NT2/D1 (cell line): ENCODE measurements around the gene YJEFN3.

Experiments used
- DNase-seq: peaks from one replicate; pipeline ENCODE4 v3.0.0-alpha.2; 2011; ENCODE audit warnings: low read depth, low spot score
- H3K27me3 ChIP-seq: 2 replicates; pipeline ENCODE4 v1.6.0; 2011; ENCODE audit warnings: mild to moderate bottlenecking; ENCODE audit not compliant: insufficient read length, insufficient read depth
- H3K36me3 ChIP-seq: 2 replicates; pipeline ENCODE4 v1.6.1; 2011; ENCODE audit warnings: mild to moderate bottlenecking, low read length, mixed read lengths; ENCODE audit not compliant: insufficient read depth, insufficient read length
- H3K4me1 ChIP-seq: 2 replicates; pipeline ENCODE4 v1.5.1; 2011; ENCODE audit not compliant: insufficient read depth, insufficient read length
- H3K4me3 ChIP-seq: 2 replicates; pipeline ENCODE4 v1.5.1; 2011; ENCODE audit warnings: low read depth; ENCODE audit not compliant: insufficient read length
- H3K9ac ChIP-seq: 2 replicates; pipeline ENCODE4 v1.6.0; 2011; ENCODE audit warnings: low read depth; ENCODE audit not compliant: insufficient read length
- H3K9me3 ChIP-seq: 2 replicates; pipeline ENCODE4 v1.5.1; 2011; ENCODE audit warnings: mild to moderate bottlenecking, low read length; ENCODE audit not compliant: insufficient read depth
- SUZ12 ChIP-seq: IDR thresholded peaks from 2 replicates; pipeline ENCODE4 v1.6.1; 2011; ENCODE audit not compliant: insufficient read length, insufficient read depth; ENCODE audit errors: extremely low read depth
- YY1 ChIP-seq: IDR thresholded peaks from 2 replicates; pipeline ENCODE4 v1.6.1; 2011; ENCODE audit not compliant: insufficient read length, insufficient read depth
- ZNF274 ChIP-seq: IDR thresholded peaks from 2 replicates; pipeline ENCODE4 v1.6.1; 2011; ENCODE audit warnings: mild to moderate bottlenecking, low read depth, low read length

Gene YJEFN3

GRCh38 chr19:19531951-19532805 lies 3.5 kb downstream of the YJEFN3 start:
- Histone ChIP-seq H3K9ac (peak overlapping the region; percentile 63), H3K4me3 (no peak overlapping the region), H3K4me1 (peaks cover 27% of the 10 kb centered on the region), H3K27me3 (no peaks in the 10 kb centered on the region), H3K9me3 (no peaks in the 10 kb centered on the region), H3K36me3 (peaks cover 57% of the 10 kb centered on the region)
- DNase-seq, result peak; percentile 47
- TF ChIP-seq ZNF274 (no peak), YY1 (no peak), SUZ12 (no peak)

- no peak overlapping the region for H3K4me3 ChIP-seq
- no peaks in the 10 kb centered on the region for H3K9me3 ChIP-seq
- peaks cover 48% of the 10 kb centered on the region for H3K36me3 ChIP-seq
- DNase-seq, result no peak
- H3K9ac ChIP-seq, result peak overlapping the region; percentile 63
- no peak for TF ChIP-seq SUZ12
- no peak for TF ChIP-seq YY1
- TF ChIP-seq ZNF274, result no peak
- H3K27me3 ChIP-seq, result no peaks in the 10 kb centered on the region
- peaks cover 33% of the 10 kb centered on the region for H3K4me1 ChIP-seq
Measured at GRCh38 chr19:19532806-19533701, 4.3 kb downstream of the YJEFN3 start.

GRCh38 chr19:19533841-19534240 lies 5.1 kb downstream of the YJEFN3 start:
- TF ChIP-seq SUZ12 (no peak), ZNF274 (no peak), YY1 (no peak)
- no peak overlapping the region for H3K4me3 ChIP-seq
- no peaks in the 10 kb centered on the region for H3K9me3 ChIP-seq
- no peak for DNase-seq
- no peak overlapping the region for H3K9ac ChIP-seq
- H3K4me1 ChIP-seq, result peaks cover 35% of the 10 kb centered on the region
- peaks cover 42% of the 10 kb centered on the region for H3K36me3 ChIP-seq
- H3K27me3 ChIP-seq, result no peaks in the 10 kb centered on the region

GRCh38 chr19:19534556-19535265 lies 6.0 kb downstream of the YJEFN3 start:
- peaks cover 33% of the 10 kb centered on the region for H3K36me3 ChIP-seq
- H3K4me3 ChIP-seq, result no peak overlapping the region
- H3K4me1 ChIP-seq, result peaks cover 32% of the 10 kb centered on the region
- no peak for DNase-seq
- H3K9ac ChIP-seq, result no peak overlapping the region
- TF ChIP-seq SUZ12 (no peak), ZNF274 (no peak), YY1 (no peak)
- no peaks in the 10 kb centered on the region for H3K9me3 ChIP-seq
- no peaks in the 10 kb centered on the region for H3K27me3 ChIP-seq

- Histone ChIP-seq H3K4me3 (no peak overlapping the region), H3K27me3 (peaks cover 4% of the 10 kb centered on the region), H3K4me1 (peaks cover 31% of the 10 kb centered on the region), H3K9me3 (no peaks in the 10 kb centered on the region), H3K9ac (no peak overlapping the region), H3K36me3 (peaks cover 27% of the 10 kb centered on the region)
- DNase-seq, result no peak
- no peak for TF ChIP-seq YY1
- no peak for TF ChIP-seq SUZ12
- TF ChIP-seq ZNF274, result no peak
Measured at GRCh38 chr19:19535311-19536191, 6.8 kb downstream of the YJEFN3 start.
